ENCODE measurements around the gene ITPK1. TPM values are rescaled to one million over a fixed set of nuclear protein-coding genes. Genes with fewer than 3 reads are reported as not detected.

The ITPK1 gene
- total and polyA plus RNA-seq, 10 of the 15 experiments (the other 5 are each of a cell fraction or from before 2014, with no cell fraction given), result 1.3 to 73.2 (median 27.0) TPM

GRCh38 chr14:92954933-92955332 lies 160.8 kb downstream of the ITPK1 start:
- no peak overlapping the region for H3K4me3 ChIP-seq
- H3K4me2 ChIP-seq (ENCODE audit: control insufficient read depth, insufficient read depth), result no peak overlapping the region
- no peak overlapping the region for H3K27ac ChIP-seq (ENCODE audit: control insufficient read depth, insufficient read depth)
- POLR2A ChIA-PET, result no interaction called here
- CTCF ChIA-PET, result interaction anchor here (0.9 to 5.5 kb wide), 7 partner anchors 8 to 185 kb away, joined by 3 to 42 read pairs (median 6); no protein-coding TSS in a partner anchor
- H4K20me1 ChIP-seq (ENCODE audit: control insufficient read depth, insufficient read depth), result no peaks in the 10 kb centered on the region
- no peak for FAIRE-seq
- 81% methylated on average over 5 of the region's 5 CpGs for WGBS (ENCODE audit: insufficient coverage, insufficient replicate concordance, low lambda C conversion rate, missing lambda C conversion rate)
- H3K36me3 ChIP-seq (ENCODE audit: control insufficient read depth in 2 of 2, insufficient read depth in 2 of 2, low read length in 1 of 2), result peaks cover 7 to 50% of the 10 kb centered on the region in 2 experiments; a peak in 3 of 4 replicates
- RAD21 ChIA-PET (ENCODE audit: unreplicated experiment), result interaction anchor here (0.9 to 3.3 kb wide), 5 partner anchors 79 to 222 kb away, joined by 3 to 14 read pairs (median 4); no protein-coding TSS in a partner anchor
- no peak for ATAC-seq
- SMC1A ChIA-PET (ENCODE audit: uncharacterized antibody, unreplicated experiment), result interaction anchor here (0.6 to 3.1 kb wide), 4 partner anchors 154 to 206 kb away, joined by 3 to 16 read pairs (median 6); no protein-coding TSS in a partner anchor
- no peaks in the 10 kb centered on the region for H3K79me2 ChIP-seq (ENCODE audit: control insufficient read depth, insufficient read depth, low read length)
- H2AFZ ChIP-seq (ENCODE audit: control insufficient read depth, low read depth, low read length), result no peak overlapping the region
- intact Hi-C loops (cut with micrococcal nuclease; ENCODE audit: unreplicated experiment), result loop anchor here (5.0 kb wide), 1 partner anchor 262 kb away; no protein-coding TSS in a partner anchor
- H3K4me1 ChIP-seq (ENCODE audit: control insufficient read depth, insufficient read depth, low read length), result no peaks in the 10 kb centered on the region; the same call in 1 of the 2 replicates
- no TSS peak for BruUV-seq (replicated peaks)
- in situ Hi-C loops (cut with MboI), result loop anchor here (5.0 kb wide), 1 partner anchor 182 kb away; no protein-coding TSS in a partner anchor
- H3K9ac ChIP-seq (ENCODE audit: control insufficient read depth, insufficient read depth, low read length), result no peak overlapping the region
- no peaks in the 10 kb centered on the region for H3K9me3 ChIP-seq (replicated peaks; ENCODE audit: control insufficient read depth, insufficient read depth, low read length)
- no peaks in the 10 kb centered on the region for H3K27me3 ChIP-seq (replicated peaks in 1 of 2; ENCODE audit: control insufficient read depth in 2 of 2, insufficient read depth in 2 of 2, low read length in 1 of 2)
- no peak for DNase-seq (ENCODE audit: low read depth, low spot score)
- TF ChIP-seq RAD21 (IDR thresholded peaks at IDR 0.05; ENCODE audit: insufficient read depth, low read depth, low read length) (no peak), ZNF687 (IDR thresholded peaks at IDR 0.05) (no peak), ZNF622 (IDR thresholded peaks at IDR 0.05) (no peak), RFX5 (IDR thresholded peaks at IDR 0.05; ENCODE audit: low read depth, low read length) (no peak), ZBED1 (IDR thresholded peaks at IDR 0.05; ENCODE audit: borderline replicate concordance) (no peak), PKNOX1 (IDR thresholded peaks at IDR 0.05) (no peak), CUX1 (IDR thresholded peaks at IDR 0.05; ENCODE audit: insufficient replicate concordance, low read depth, low read length) (no peak), POU2F2 (IDR thresholded peaks at IDR 0.05; ENCODE audit: borderline replicate concordance, low read depth, low read length) (no peak), ZZZ3 (IDR thresholded peaks at IDR 0.05; ENCODE audit: control insufficient read depth, insufficient read length, low read depth) (no peak), ZBTB33 (IDR thresholded peaks at IDR 0.05) (no peak), SREBF1 (IDR thresholded peaks at IDR 0.05; ENCODE audit: low read length) (no peak)

All from GM12878 (cell line).